Measurements from ENCODE around the gene PI4KA.
"Not testable (repeated sequence)": the region's sequence is repeated elsewhere in the genome, so short reads cannot be mapped to it uniquely, and the experiment has no call there.

Gene PI4KA

DNA sequence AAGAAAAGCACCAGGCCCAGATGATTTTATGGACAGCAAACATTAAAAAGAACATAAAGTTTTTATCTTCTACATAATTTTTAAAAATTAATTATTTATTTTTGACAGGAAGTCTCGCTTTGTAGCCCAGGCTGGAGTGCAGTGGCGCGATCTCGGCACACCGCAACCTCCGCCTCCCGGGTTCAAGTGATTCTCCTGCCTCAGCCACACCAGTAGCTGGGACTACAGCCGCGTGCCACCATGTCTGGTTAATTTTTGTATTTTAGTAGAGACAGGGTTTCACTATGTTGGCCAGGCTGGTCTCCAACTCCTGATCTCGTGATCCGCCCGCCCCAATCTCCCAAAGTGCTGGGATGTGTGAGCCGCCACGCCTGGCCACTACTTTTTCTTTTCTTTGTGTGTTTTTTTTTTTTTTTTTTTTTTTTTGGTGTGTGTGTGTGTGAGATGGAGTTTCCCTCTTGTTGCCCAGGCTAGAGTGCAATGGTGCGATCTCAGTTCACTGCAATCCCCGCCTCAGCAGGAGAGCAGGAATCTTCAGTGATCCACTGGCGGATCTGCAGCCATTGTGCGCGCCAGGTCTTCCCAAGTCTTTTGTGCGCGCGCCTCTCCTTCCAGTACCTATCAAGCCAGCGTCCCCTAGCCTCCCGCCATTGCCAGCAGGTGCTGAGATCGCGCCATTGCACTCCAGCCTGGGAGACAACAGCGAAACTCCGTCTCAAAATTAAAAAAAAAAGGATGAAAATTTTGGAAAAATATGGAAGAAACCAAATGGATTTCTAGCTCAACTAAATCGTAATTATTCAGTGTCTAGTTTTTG is 171.0 kb downstream of the PI4KA start:
- DNase-seq: not testable (repeated sequence)

DNA sequence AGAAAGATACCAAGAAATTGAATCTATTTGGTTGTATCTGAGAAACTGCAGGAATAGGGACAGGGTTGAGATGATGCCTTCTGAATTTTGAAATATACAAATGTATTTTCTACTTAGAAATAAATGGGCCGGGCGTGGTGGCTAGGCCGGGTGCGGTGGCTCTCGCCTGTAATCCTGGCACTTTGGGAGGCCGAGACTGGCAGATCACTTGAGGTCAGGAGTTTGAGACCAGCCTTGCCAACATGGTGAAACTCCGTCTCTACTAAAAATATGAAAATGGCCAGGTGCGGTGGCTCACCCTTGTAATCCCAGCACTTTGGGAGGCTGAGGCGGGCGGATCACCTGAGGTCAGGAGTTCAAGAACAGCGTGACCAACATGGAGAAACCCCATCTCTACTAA is 172.8 kb downstream of the PI4KA start:
- not testable (repeated sequence) for DNase-seq

DNA sequence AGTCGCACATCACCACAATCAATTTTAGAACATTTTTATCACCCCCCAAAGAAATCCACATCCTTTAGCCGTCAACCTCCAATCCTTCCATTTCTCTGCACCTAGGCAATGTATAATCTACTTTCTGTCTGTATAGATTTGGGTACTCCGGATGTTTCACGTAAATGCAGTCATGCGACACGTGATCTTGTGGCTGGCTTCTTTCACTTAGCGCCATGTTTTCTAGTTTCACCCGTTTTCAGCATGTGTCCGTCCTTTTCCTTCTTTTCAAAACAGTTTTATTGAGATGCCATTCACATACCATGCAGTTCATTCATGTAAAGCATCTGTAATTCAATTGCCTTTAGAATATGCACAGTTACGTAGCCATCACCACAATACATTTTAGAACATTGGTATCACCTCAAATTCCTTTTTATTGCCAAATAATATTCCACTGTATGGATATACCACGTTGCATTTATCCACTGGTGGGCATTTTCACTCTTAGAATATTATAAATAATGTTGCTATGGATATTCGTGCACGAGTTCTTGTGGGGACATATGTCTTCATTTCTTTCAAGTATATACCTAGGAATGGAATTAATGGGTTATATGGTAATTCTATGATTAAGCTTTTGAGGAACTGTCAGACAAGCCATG is 179.7 kb downstream of the PI4KA start:
- not testable (repeated sequence) for DNase-seq

DNA sequence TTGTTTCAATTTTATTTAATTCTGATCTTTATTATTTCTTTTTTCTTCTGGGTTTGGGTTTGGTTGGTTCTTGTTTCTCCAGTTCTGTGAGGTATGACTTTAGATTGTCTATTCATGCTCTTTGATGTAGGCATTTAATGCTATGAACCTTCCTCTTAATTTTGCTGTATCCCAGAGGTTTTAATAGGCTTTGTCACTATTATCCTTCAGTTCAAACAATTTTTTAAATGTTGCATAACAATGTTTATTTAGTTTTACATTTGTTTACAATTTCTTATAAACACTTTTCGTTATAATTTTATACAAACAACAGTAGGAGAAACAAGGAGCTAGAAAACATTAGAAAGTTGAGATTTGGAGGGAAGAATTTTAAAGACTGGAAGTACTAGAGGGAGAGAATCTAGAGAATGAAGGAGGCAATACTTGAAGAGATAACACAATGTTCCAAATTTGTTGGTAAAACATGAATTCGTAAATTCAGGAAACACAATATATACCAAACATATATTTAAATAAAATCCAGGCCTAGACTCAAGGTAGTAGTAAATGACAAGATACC is 180.8 kb downstream of the PI4KA start:
- DNase-seq: no peak

DNA sequence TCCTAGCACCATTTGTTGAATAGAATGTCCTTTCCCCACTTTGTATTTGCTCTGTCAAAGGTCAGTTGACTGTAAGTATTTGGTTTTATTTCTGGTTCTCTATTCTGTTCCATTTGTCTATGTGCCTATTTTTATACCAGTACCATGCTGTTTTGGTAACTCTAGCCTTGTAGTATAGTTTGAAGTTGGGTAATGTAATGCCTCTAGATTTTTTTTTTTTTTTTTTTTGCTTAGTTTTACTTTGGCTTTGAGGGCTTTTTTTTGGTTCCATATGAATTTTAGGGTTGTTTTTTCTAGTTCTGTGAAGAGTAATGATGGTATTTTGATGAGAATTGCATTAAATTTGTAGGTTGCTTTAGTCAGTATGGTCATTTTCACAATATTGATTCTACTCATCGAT is 183.0 kb downstream of the PI4KA start:
- DNase-seq: not testable (repeated sequence)

DNA sequence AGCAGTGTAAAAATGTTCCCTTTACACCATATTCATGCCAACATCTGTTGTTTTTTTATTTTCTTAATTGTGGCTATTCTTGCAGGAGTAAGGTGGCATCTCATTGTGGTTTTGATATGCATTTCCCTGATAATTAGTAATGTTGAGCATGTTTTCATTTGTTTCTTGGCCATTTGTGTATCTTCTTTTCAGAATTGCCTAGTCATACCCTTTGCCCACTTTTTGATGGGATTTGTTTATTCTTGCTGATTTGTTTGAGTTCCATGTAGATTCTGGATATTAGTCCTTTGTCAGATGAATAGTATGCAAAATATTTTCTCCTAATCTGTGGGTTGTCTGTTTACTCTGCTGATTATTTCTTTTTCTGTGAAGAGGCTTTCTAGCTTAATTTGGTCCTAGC is 183.6 kb downstream of the PI4KA start:
- no peak for DNase-seq

DNA sequence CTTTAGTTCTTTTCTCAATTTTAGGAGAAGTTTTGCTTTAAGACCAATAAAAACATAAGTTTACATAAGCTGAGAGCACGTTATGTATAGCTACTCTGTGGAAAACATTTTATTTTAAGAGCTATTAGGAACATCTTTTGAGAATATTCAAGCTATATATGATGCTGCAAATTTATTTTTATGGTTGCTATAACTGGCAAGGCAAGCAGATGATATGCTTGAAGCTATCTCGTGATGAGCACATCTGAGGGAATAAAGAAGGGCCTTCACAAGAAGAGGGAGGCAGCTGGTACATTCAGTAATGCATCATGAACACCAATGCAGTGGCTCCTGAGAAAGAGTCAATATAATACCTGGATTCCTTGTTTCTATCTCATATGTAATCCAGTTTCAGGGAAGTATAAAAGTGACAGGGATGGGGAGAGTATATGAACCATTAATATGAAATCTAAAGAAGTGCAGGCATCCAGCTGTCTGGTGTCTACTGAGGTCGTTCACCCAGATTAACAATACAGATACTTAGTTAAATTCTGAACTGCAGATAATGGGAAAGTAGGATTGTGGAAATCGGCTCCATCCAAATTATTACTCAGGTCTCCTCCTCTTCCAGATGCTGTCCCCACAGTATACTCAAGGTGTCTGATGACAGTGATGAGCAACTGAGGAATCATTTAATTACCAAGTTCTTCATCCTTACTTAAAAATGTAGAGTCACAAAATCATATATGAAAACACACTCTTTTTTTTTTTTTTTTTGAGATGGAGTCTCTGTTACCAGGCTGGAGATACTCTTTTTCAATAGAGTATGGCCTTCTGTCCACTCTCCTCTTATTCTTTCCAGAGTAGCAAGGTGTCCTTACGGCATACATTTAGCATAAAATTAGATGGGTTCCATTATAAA is 185.1 kb downstream of the PI4KA start:
- no peak for DNase-seq

DNA sequence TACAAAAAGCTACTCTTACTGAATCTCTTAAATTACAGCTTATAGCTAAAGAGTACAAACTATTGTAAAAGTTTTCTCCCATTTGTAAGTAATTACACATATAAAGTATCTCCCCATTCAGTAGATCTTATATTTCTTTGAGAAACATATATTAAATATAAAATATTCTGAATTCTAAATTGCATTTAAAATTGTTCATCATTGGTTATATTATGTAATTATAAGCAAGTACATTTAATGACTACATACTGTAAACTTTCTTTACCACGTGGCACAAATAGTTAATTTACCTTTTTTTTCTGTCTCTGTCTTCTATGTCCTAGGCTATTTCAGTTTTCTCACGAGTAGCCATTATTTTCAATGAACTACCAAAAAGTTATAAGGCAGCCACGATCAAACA is 185.9 kb downstream of the PI4KA start:
- no peak for DNase-seq

DNA sequence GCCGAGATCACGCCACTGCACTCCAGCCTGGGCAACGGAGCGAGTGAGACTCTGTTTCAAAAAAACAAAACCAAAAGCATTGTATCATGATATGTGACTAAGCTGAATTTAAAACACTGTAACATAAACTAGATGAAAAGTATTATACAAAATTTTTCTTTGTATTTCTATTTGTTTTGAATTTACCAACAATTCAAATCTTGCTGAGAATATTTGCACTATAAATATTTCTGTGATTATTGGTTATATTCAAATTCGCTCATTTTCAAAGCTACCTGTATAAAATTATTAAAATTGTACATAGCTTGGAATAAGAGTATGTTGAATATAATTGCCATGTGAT is 186.6 kb downstream of the PI4KA start:
- no peak for DNase-seq

DNA sequence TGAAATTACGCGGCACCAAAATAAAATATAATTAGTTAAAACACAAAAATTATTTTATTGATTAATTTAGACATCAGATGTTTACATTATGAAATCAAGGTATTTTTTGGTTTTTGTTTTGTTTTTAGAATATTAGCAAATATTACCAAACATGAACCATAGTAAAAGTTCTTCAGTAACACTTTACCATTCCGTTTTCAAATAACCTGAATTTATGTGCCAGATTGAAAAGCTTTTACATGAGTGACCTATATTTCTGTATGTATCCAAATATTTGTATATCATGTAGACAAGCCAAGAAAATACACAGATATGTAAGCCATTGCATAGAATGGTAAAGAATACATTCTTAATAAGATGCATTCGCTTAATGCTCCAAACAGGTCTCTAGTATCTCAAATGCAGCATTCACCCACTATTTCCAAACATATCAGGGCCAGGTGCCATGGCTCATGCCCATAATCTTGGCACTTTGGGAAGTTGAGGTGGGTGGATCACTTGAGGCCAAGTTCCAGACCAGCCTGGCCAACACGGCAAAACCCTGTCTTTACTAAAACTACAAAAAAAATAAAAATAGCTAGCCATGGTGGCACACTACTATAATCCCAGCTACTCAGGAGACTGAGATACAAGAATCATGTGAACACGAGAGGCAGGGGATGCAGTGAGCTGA is 187.1 kb downstream of the PI4KA start:
- DNase-seq: no peak

DNA sequence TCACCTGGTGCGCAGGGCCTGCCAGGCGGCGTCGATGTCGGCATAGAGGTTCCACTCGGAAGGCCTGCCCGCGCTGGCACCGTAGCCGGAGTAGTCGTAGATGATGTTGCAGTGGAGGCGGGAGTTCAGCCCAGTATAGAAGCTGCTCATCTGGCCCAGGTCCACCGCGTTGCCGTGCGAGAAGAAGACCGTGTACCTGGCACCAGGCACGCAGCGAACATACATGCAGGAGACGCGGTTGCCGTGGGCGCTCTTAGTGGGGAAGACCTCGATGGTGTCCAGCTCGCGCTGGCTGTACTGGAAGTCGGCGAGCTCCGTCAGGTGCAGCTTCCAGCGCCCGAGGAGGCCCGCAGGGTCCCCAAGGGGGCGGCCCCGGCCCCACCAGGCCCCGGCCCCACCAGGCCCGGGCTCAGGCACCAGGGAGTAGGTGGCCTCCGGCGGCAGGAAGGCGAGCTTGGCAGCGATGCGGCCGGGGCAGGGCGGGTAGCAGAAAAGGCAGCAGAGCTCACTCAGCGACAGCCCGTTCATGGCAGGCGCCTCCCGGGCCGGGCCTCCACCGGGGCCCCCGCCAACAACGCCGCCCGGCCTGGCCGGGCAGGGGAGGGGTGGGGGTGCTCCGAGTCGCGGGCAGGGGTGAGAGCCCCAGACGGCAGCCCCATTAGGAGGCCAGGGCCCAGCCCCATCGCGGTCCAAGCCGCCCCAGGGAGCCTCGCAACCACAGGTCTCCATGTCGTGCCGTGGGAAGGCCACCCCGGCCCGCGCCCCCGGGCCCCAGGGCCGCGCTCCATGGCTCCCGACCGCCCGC is 188.0 kb downstream of the PI4KA start:
- DNase-seq: not testable (repeated sequence)

DNA sequence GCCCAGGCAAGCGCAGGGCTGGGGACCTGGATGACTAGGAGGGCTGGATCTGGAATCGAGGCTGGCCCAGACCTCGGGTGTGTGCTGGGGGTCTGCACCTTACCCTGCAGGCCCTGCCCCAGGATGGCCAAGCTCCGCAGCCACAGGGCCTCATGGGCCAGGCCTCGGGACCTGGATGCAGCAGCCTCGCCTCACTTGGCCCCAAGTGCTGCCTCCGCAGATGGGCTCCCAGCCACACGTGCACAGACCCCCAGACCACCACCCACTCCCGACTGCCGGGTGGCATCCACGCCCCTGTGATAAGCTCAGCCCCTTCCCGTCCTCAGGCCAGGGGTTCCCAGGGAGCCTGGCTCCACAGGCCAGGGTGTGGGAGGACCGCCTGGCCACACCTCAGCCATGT is 188.7 kb downstream of the PI4KA start:
- not testable (repeated sequence) for DNase-seq

DNA sequence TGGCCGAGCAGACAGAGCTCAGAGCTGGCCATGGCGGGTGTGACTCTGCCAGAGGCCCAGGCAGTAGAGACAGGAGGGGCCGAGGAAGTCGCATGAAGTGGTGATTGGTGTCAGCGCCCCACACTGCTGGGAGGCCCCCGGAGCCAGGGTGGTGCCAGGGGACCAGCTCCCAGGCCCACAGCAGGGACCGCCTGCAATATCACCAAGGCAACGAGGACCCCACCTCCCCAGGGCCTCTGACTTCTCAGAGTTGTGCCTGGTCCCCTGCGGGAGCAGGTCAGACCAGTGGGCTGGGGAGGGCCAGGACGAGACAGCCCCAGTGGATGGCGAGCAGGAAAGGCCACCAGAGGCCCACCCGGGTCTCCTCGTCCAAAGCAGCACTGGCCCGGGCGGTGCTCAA is 189.1 kb downstream of the PI4KA start:
- not testable (repeated sequence) for DNase-seq

DNA sequence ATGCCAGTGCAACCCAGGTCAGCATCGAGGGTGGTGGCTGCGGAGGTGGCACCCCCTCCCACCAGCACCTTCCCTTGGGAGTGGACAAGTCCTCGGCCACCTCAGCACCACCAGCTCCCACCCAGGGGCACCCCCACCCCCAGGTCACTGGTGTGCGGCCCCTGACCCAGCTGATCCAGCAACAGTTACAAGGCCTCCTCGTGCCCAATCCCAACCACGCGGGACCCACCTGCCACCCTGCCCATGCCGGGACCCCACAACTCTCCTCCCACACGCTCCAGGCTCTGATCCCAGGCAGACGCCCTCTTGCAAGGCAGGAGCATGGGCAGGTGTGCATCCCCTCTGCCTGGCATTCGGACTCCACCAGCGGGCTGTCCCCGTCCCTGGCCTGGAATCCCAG is 189.8 kb downstream of the PI4KA start:
- DNase-seq: not testable (repeated sequence)

DNA sequence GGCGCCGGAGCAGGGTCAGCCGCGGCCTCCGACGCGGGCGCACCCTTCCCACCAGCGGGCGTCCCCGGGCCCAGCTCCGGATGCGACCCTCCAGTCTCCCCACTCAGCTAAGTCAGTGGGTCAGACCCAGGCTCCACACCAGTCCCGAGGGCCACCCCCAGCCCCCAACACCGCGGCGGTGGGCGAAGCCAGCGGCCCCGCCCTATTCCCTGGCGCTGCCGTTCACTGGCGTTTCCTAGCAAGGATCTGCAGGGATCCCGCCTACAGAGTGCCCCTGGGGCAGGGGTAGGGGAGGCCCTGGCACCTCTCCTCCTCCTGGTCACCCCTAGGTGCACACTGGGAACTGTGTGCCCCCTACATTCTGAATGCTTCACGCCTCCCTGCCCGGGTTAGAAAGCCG is 190.4 kb downstream of the PI4KA start:
- DNase-seq: not testable (repeated sequence)

DNA sequence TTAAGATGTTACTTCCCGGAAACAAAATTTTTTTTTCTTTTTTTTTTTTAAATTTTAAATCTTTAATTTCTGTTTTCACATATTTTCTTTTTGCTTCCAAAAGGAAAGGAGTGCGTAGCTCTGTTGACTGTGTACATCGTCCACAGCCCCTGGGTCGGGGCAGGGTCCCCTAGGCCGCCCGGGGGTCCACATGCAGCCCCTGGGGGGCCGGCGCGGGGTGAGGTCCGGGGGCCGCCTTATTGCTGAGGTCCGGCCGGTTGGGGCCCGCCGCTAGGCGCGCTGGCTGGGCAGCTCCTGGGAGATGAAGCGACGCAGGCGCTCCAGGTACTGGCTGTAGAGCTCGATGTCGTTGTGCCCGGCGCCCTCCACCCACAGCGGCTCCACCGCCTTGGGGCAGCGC is 191.1 kb downstream of the PI4KA start:
- DNase-seq: not testable (repeated sequence)

DNA sequence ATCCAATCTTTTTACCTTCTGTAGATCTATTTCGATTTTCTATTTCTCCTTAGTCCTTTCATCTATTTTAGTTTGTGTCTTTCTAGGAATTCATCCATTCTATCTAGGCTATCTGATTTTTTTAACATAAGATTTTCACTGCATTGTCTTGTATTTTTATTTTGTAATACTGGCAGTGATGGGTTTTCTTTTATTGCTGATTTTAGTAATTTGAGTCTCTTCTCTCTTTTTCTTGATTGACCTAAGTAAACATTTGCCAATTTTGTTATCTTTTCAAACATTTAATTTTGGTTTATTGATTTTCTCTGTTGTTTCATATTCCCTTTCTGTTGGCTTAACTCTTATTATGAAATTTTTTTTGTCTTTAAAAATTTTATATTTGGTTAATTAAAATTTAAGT is 192.1 kb downstream of the PI4KA start:
- no peak for DNase-seq

DNA sequence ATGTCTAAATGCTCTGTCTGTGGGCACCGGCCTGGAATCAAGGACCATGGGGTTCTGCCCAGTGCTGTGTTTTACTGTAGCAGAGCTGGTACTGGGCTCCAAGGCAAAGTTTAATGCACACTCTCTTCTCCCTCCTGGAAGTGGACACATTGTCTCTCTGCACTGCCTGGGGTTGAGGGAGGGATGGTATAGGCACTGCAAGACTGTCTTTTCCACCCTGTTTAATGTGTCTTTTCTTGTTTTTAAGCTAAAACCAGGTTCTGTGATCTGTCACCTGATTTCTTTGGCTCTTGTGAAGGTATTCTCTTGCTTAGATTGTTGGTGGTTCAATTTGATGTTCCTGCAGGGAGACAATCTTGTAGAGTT is 194.0 kb downstream of the PI4KA start:
- DNase-seq: no peak

DNA sequence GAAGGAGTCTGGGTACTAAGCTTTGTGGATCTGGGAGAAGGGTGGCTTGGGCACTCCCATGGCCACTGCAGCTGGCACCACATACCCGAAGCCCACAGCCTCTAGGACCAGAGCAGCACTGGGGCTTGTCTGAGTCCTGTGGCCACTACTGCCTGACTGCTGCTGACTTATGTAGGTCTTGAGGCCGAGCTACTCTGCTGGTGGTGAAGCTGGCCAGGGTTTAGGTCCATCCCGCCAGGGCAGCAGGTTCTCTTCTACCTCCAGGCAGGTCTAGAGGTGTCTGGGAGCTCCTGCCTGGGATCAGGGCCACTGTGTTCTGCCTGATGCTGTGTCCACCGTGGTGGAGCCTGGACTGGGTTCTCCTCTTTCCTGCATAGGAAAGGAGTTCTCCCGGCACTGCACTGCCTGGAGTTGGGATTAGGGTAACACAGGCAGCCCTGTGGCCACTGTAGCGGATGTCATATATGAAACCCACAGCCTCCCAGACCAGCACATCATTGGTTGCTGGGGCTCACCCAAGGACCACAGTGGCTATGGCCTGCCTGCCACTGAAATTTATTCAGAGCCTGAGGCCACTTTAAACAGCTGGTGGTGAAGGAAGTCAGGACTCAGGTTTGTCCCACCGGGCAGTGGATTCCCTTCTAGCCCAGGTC is 194.5 kb downstream of the PI4KA start:
- DNase-seq: no peak

DNA sequence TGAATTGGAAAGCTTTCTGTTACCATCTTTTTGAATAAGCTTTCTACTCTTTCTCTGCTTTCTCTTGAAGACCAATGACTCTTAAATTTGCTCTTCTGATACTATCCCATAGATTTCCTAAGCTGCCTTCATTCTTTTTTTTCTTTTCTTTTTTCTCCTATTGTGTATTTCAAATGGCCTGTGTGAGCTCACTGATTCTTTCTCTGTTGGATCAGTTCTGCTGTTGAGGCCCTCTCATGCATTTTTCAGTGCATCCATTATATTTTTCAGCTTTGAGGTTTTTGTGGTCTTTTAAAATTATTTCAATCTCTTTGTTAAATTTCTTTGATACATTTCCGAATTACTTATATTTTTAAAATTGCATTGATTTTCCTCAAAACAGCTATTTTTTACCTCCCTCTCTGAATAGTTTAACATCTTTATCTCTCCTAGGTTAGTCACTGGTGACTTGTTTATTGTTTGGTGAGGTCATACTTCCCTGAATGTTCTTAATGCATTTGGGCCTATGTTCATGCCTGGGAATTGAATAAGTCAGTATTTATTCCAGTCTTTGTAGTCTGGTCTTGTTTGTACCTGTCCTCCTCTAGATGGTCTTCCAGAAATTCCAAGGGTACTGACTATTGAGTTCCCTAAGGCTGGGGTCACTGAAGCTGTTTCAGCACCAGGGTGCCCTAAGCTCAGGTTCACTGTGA is 195.3 kb downstream of the PI4KA start:
- no peak for DNase-seq
